Activated T-helper 17 cell treated with anti-CD3 and anti-CD28 coated beads, Interleukin-2, amount 50 U/mL, for 72 hours (primary cell): Measurements from ENCODE around the gene MRPL40. TPM values are rescaled to one million over a fixed set of nuclear protein-coding genes. Genes with fewer than 3 reads are reported as not detected.
A peak's percentile ranks its signal among the peaks of the same experiment; 100 is the strongest.
"Not testable (repeated sequence)": the region's sequence is repeated elsewhere in the genome, so short reads cannot be mapped to it uniquely, and the experiment has no call there.

Source experiments
- ATAC-seq: fragments of 150-1000 bp; cut with Tn5 transposase; replicated peaks from 2 replicates; pipeline ENCODE4 v1.10.0; 2021; ENCODE audit warnings: mild to moderate bottlenecking, moderate library complexity
- H3K27ac Mint-ChIP-seq: one replicate; pipeline ENCODE4 v1.8.0; 2022; ENCODE audit warnings: mixed read lengths
- H3K27me3 Mint-ChIP-seq: one replicate; pipeline ENCODE4 v1.8.0; 2022; ENCODE audit warnings: mixed read lengths
- H3K36me3 Mint-ChIP-seq: one replicate; pipeline ENCODE4 v1.8.0; 2022; ENCODE audit warnings: low read depth, mild to moderate bottlenecking, mixed read lengths
- H3K4me1 Mint-ChIP-seq: one replicate; pipeline ENCODE4 v1.8.0; 2022; ENCODE audit warnings: mixed read lengths
- H3K4me3 Mint-ChIP-seq: one replicate; pipeline ENCODE4 v1.8.0; 2022; ENCODE audit warnings: mild to moderate bottlenecking, mixed read lengths
- H3K9me3 Mint-ChIP-seq: one replicate; pipeline ENCODE4 v1.8.0; 2022; ENCODE audit warnings: mixed read lengths
- total RNA-seq, 2 donors: library from RNA; stranded (reverse); gene quantifications; one replicate each; pipeline ENCODE4 v1.2.3, GENCODE V29; 2022

Gene MRPL40
- total RNA-seq, 2 donors from 2014 or later, result 11.8 to 25.7 TPM

DNA sequence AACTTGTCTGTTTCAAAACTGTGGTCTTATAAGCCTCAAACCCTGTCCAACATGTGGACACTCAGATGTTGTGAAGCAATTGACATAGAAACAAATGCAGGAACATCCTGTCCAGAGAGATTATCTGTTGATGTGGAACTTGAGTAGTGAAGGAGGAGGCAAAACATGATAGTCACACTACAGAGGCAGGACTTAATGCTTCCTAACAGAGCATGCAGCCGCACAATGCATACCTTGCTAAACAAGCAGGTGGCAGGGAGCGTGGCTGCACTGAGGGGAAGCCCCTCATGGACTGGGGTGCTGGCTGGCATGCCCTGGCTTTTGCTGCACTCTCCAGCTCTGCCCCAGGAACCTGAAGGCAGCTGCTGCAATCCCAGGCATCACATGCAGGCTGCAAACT is 9.8 kb downstream of the MRPL40 start:
- H3K27ac Mint-ChIP-seq, result peak overlapping the region; percentile 71
- no peak for ATAC-seq
- H3K36me3 Mint-ChIP-seq, result peaks cover 86% of the 10 kb centered on the region
- H3K4me1 Mint-ChIP-seq, result peaks cover 11% of the 10 kb centered on the region
- H3K4me3 Mint-ChIP-seq, result no peak overlapping the region
- H3K27me3 Mint-ChIP-seq, result no peaks in the 10 kb centered on the region
- H3K9me3 Mint-ChIP-seq, result no peaks in the 10 kb centered on the region

DNA sequence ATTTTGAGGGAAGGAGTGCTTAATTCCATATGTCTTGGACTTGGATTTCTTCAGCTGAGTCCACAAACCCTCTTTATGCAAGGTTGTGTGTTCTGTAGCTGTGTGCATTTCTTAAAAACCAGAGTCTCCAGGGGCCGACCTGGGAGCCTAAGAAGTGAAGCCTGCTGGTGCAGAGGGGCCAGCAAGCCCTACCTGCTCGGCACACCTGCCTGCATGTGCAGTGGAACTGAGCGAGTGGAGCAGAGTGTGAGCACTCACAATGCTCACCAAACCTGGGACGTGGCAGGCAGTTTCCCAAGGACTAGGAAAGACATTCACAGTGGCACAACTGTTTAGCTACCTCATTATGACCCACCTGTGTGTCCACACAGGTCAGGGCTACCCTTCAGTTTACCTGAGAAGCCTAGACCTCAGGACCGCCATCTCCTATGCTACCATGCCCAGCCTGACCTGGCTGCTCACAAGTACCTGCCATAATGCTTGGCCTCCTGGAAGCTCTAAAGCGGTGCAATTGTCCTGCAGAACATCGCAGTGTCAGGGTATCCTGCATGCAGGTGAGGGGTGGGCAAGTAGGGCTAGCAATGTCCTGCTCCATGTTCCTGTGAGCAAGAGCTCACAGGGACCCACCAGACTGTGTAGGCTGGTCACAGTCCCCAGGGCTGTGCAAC is 11.3 kb downstream of the MRPL40 start:
- peaks cover 16% of the 10 kb centered on the region for H3K4me1 Mint-ChIP-seq
- no peak for ATAC-seq
- H3K27ac Mint-ChIP-seq, result peak overlapping the region; percentile 12
- no peaks in the 10 kb centered on the region for H3K27me3 Mint-ChIP-seq
- no peaks in the 10 kb centered on the region for H3K9me3 Mint-ChIP-seq
- peaks cover 81% of the 10 kb centered on the region for H3K36me3 Mint-ChIP-seq
- no peak overlapping the region for H3K4me3 Mint-ChIP-seq

DNA sequence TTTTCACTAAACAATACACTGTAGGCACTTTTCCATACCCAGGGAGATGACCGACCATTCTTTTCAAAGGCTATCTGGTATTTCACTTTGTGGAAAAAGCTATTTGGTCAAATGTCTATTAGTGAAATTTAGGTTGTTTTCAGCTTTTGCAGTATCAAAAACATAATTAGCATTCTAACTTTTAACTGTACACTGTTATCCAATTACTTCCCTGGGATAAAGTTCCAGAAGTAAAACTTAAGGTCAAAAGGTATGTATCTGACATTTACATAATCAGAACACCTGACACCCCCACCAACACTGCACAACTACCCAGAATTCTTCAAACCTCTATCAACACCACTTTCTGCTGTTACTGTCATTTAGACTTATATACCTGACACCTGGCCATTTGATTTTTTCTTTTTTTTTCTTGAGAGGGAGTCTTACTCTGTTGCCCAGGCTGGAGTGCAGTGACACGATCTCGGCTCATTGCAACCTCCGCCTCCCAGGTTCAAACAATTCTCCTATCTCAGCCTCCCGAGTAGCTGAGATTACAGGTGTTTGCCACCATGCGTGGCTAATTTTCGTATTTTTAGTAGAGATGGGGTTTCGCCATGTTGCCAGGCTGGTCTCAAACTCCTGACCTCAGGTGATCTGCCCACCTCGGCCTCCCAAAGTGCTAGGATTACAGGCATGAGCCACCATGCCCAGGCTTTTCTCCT is 13.1 kb downstream of the MRPL40 start:
- not testable (repeated sequence) for H3K9me3 Mint-ChIP-seq, H3K27me3 Mint-ChIP-seq, ATAC-seq
- H3K4me1 Mint-ChIP-seq, result peaks cover 16% of the 10 kb centered on the region
- peaks cover 79% of the 10 kb centered on the region for H3K36me3 Mint-ChIP-seq
- peak overlapping the region; percentile 72 for H3K27ac Mint-ChIP-seq
- H3K4me3 Mint-ChIP-seq, result peak overlapping the region; percentile 22

DNA sequence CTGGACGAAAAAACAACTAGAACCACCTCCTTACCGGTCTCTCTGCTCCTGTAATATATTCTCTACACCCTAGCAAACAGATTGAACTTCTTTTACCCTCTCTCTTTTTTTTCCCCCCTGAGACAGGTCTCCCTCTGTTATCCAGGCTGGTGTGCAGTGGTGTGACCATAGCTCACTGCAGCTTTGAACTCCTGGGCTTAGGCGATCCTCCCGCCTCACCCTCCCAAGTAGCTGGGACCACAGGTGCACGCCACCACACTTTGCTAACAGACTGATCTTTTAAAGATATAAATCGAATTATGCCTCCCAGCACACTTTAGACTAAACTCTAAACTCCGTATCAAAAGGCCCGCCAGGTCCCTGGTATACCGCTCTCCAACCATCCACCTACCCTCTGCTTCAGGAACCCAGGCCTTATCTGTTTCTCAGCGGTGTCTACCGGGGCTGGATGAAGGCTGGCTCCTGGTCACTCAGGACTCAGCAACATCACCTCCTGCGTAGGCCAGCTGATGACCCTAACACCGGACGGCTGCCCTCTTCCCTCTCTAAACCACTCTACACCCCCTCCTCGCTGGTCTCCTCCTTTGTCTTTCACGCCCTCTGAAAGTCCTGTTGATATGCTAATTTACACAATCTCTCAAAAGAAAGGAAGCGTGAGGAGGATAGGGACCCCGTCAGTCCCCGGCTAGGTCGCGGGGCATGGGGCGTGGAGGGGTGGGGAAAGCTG is 14.4 kb downstream of the MRPL40 start:
- Mint-ChIP-seq H3K27me3 (no peaks in the 10 kb centered on the region), H3K4me3 (peak overlapping the region; percentile 90), H3K27ac (peak overlapping the region; percentile 85), H3K36me3 (peaks cover 79% of the 10 kb centered on the region), H3K4me1 (peaks cover 16% of the 10 kb centered on the region), H3K9me3 (no peaks in the 10 kb centered on the region)
- ATAC-seq, result no peak

DNA sequence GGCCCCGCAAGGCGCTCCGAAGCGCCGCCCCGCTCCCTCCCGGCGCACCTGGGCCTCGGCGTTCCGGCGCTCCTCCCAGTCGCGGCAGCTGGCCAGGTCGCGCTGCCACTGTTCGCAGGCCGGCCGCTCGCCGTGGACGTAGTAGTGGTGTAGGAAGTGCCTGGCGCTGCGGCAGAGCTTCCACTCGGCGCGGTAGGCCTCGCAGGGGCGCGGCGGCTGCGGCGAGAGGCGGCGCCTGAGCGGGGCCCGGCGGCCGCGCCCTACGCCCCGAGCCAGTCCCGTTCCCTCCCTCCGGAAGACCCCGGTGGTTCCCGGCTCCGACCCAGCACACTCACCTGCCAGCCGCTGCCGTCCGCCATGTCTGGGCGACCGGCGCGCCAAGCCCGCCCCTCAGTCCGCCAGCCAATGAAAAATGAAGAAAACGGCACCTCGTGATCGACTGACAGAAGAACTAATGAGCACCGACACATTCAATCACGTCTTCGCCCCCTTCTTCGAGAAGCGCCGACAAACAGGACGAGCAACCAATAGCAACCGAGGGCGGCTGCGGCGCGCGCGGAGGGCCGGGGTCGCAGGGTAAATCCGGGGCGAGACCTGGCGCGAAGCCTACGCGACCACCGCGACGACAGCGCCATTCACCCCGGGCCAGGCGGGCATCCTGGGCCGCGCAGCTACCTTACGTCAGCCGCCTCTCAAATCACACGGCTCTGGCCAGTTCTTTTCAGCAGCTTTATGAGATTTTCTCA is 15.2 kb downstream of the MRPL40 start, which contains the start of gene C22orf39:
TSS of gene C22orf39 (minus strand) at position 382 of the 746 bp plus-strand sequence. CDS start at position 359, 23 bp downstream.
- peak within 1 kb of the TSS; percentile 85 for H3K27ac Mint-ChIP-seq
- peaks cover 16% of the 10 kb centered on the region for H3K4me1 Mint-ChIP-seq
- no peaks in the 10 kb centered on the region for H3K9me3 Mint-ChIP-seq
- H3K4me3 Mint-ChIP-seq, result peak within 1 kb of the TSS; percentile 90
- peak; percentile 83 for ATAC-seq
- no peaks in the 10 kb centered on the region for H3K27me3 Mint-ChIP-seq
- peaks cover 82% of the 10 kb centered on the region for H3K36me3 Mint-ChIP-seq

DNA sequence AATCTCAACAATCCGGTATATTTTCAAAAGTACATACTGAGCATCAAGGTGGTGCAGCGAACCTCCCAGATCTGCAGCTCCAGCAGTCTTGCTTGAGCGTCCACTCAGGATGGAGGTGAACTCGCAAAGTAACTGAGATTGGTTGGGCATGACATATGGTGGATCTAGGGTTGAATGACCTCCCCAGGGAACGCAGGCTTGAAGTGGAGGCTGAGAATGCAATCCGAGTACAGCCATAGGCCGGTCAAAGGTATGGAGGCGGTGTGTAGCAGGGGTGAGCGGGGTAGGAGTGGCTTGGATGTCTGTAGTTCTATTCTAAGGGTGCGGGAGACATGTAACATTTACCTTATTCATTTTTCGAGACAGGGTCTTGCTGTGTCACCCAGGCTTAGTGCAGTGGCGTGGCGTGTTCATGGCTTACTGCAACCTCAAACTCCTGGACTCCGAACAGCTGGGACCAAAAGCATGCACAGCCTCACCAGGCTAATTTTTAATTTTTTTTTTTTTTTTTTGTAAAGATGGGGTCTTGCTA is 15.8 kb downstream of the MRPL40 start:
- Mint-ChIP-seq H3K27ac (peak overlapping the region; percentile 85), H3K4me1 (peaks cover 16% of the 10 kb centered on the region), H3K36me3 (peaks cover 85% of the 10 kb centered on the region), H3K4me3 (peak overlapping the region; percentile 90), H3K9me3 (no peaks in the 10 kb centered on the region), H3K27me3 (no peaks in the 10 kb centered on the region)
- ATAC-seq, result peak; percentile 5

DNA sequence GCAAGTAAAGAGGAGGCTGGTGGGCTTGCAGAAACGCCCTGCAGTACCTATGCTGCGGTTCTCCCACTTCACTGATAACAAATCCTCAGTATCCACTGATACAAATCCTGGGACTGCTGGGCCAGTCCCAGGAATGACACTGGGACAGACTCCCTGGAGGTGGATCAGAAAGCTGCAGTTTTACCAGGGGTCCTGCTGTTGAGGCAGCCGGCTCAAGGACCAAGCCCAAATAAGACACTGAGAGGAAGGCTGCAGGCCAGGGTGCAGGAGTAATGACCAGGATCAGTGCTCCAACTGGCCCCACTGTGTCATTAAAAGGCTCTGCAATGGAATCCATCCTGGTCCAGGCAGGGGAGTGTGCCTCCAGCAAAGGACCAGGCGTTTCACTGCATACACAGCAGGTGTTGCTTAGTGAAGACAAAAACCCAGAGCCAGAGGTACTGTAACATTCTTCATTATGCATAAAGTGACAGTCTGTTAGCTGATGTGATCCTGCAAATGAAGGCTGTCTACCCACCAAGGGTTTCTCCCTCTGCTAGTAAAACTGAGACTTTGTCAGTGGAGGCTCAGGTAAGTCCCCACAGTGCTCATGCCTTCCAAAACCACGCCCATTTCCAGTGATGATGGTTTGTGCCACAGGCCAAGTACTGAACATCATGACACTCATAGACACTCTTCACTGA is 16.5 kb downstream of the MRPL40 start:
- peaks cover 85% of the 10 kb centered on the region for H3K36me3 Mint-ChIP-seq
- H3K27ac Mint-ChIP-seq, result peak overlapping the region; percentile 87
- peak overlapping the region; percentile 90 for H3K4me3 Mint-ChIP-seq
- no peaks in the 10 kb centered on the region for H3K9me3 Mint-ChIP-seq
- peak; percentile 86 for ATAC-seq
- H3K27me3 Mint-ChIP-seq, result no peaks in the 10 kb centered on the region
- peaks cover 17% of the 10 kb centered on the region for H3K4me1 Mint-ChIP-seq

DNA sequence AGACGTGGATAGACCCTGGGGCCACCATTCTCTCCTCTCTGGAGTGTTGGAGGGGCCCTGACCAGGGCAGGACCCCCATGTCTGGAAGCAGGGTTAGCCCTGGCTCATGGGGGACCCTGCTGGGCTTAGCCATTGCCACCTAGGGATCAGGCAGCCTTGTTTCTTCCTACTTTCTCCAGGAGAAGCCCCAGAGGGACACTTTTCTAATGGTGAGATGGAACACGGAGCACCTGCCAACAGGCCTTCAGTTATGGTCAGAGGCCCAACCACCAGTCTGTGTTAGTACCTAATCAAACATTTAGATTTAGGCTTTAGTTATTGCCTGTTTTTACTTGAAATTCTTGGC is 17.1 kb downstream of the MRPL40 start:
- H3K4me1 Mint-ChIP-seq, result peaks cover 22% of the 10 kb centered on the region
- H3K4me3 Mint-ChIP-seq, result peak overlapping the region; percentile 90
- no peaks in the 10 kb centered on the region for H3K9me3 Mint-ChIP-seq
- ATAC-seq, result no peak
- peak overlapping the region; percentile 87 for H3K27ac Mint-ChIP-seq
- peaks cover 85% of the 10 kb centered on the region for H3K36me3 Mint-ChIP-seq
- H3K27me3 Mint-ChIP-seq, result no peaks in the 10 kb centered on the region

DNA sequence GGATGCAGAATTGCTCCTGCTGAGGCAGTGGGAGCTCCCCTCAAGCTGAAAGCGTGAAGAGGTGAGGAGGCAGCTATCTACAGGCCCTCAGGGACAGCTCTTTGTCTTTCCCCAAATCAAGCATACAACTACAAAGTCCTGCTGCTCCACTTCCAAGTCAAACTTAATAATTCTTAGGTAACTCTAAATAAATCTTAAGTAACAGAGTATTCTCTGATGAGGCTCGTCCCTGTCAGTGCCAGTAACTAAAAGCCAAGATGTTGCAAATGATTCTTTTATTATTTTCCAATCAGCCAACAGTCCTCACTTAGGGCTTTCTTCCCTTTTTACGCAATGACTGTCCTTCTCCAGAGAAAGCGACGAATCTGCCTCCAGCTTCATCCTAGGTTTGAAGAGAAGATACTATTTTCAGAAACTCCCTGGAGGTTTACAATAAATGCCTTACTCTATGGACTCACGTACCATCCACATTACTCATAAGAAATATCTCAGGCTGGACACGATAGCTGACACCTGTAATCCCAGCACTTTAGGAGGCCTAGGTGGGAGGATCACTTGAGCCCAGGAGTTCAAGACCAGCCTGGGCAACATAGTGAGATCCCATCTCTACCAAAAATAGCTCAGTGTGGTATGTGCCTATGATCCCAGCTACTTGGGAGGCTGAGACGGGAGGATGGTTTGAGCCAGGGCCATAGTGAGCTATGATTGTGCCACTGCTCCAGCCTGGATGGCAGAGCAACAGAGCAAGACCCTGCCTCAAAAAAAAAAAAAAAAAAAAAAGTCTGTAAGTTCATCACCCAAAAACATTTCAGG is 18.2 kb downstream of the MRPL40 start:
- Mint-ChIP-seq H3K27ac (no peak overlapping the region), H3K9me3 (no peaks in the 10 kb centered on the region), H3K36me3 (peaks cover 85% of the 10 kb centered on the region), H3K4me3 (no peak overlapping the region), H3K4me1 (peaks cover 24% of the 10 kb centered on the region), H3K27me3 (no peaks in the 10 kb centered on the region)
- no peak for ATAC-seq

DNA sequence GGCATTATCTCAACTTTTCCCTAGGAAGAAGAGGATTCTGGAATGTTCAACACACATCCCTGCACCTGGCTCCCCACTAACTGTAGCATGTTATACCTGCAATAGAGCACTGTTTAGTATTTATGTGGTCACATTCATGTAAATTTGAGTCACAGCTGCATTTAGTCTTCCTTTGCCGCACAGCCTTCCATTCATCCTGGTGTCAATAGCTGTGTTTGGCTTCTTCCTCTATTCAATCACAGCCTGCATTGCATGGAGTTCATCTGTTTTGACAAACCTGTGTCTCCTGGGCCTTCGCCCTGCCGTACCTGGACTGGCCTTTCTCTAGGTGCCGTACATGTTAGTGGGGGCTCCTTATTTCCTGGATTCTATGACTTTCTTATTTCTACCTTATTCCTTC is 19.2 kb downstream of the MRPL40 start:
- Mint-ChIP-seq H3K27me3 (no peaks in the 10 kb centered on the region), H3K36me3 (peaks cover 89% of the 10 kb centered on the region), H3K27ac (peak overlapping the region; percentile 5), H3K4me3 (no peak overlapping the region), H3K9me3 (no peaks in the 10 kb centered on the region), H3K4me1 (peaks cover 19% of the 10 kb centered on the region)
- no peak for ATAC-seq

DNA sequence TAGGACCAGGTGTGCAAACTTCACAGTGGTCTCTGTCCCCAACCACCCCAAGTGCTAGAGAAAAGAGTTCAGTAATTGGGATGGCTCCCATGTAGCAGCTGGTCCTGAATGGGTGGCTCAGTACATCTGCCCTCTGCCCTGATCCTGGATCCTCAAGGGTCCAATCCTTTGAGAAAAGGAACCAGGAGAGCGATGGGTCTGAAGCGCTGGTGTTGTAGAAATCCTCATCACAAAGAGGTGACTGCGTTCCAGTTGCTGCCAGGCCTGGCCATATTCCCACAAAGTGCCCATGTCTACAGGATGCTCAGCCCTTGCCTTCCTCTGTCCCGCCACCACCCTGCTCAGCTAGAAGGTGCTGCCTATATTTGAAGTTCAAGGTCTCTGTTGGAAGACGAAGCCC is 21.4 kb downstream of the MRPL40 start:
- Mint-ChIP-seq H3K9me3 (no peaks in the 10 kb centered on the region), H3K27me3 (no peaks in the 10 kb centered on the region), H3K4me3 (no peak overlapping the region), H3K27ac (peak overlapping the region; percentile 45), H3K36me3 (peaks cover 96% of the 10 kb centered on the region), H3K4me1 (peaks cover 8% of the 10 kb centered on the region)
- ATAC-seq, result no peak

DNA sequence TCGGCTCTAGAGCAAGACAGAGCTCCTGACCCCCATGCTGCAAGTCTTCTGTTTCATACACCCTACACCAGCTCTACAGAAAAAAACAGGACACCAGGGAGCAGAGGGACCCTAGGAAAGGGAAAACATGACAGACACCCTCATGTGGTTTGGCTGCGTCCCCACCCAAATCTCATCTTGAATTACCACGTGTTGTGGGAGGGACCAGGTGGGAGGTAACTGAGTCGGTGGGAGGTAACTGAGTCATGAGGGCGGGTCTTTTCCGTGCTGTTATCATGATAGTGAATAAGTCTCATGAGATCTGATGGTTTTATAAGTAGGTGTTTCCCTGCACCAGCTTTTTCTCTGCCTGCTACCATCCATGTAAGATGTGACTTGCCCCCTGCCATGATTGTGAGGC is 21.8 kb downstream of the MRPL40 start:
- peaks cover 100% of the 10 kb centered on the region for H3K36me3 Mint-ChIP-seq
- peak overlapping the region; percentile 42 for H3K27ac Mint-ChIP-seq
- peaks cover 8% of the 10 kb centered on the region for H3K4me1 Mint-ChIP-seq
- ATAC-seq, result no peak
- H3K4me3 Mint-ChIP-seq, result no peak overlapping the region
- no peaks in the 10 kb centered on the region for H3K9me3 Mint-ChIP-seq
- H3K27me3 Mint-ChIP-seq, result no peaks in the 10 kb centered on the region

DNA sequence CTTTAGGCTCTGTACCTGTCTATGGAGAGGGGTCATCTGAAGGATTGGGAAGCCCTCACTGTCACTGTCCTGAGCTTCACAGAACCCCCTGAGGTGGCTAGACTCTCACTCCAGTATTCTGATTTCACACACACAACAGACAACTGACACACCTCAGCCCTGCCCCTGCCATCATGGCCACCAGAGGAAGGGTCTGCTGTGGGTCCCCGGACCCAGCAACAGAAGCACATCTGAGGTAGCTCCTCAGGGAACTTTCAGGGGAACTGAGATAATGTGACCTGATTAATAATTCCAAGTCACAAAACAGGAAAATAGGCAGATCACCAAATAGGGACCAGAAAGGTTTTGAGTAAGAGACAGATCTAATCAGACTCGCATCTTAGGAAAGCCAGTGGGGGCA is 22.7 kb downstream of the MRPL40 start:
- ATAC-seq, result no peak
- H3K27me3 Mint-ChIP-seq, result no peaks in the 10 kb centered on the region
- H3K36me3 Mint-ChIP-seq, result peaks cover 100% of the 10 kb centered on the region
- peaks cover 8% of the 10 kb centered on the region for H3K4me1 Mint-ChIP-seq
- H3K27ac Mint-ChIP-seq, result peak overlapping the region; percentile 42
- no peaks in the 10 kb centered on the region for H3K9me3 Mint-ChIP-seq
- no peak overlapping the region for H3K4me3 Mint-ChIP-seq
